Sigmoid colon (tissue), 7 donors: ENCODE results near the gene SPTLC2. TPM values are rescaled to one million over a fixed set of nuclear protein-coding genes. Genes with fewer than 3 reads are reported as not detected.

Source experiments
- DNase-seq: peaks from one replicate; pipeline ENCODE4 v3.0.0-alpha.2; 2019
- H3K27ac ChIP-seq, 4 donors: fragments of 200-600 bp; sonication (generic); one replicate each; pipeline ENCODE4 v1.5.1; 2016 to 2019; ENCODE audit warnings: mild to moderate bottlenecking in 1 of 4
- H3K27me3 ChIP-seq, 3 donors: fragments of 200-600 bp; sonication (generic); one replicate each; pipeline ENCODE4 v1.5.1; 2019; ENCODE audit warnings: mild to moderate bottlenecking in 1 of 3
- H3K36me3 ChIP-seq, 4 donors: fragments of 200-600 bp; sonication (generic); one replicate each; pipeline ENCODE4 v1.5.1; 2016 to 2019
- H3K4me1 ChIP-seq, 4 donors: fragments of 200-600 bp; sonication (generic); one replicate each; pipeline ENCODE4 v1.5.1; 2017 to 2019
- H3K4me3 ChIP-seq, 4 donors: fragments of 200-600 bp; sonication (generic); one replicate each; pipeline ENCODE4 v1.5.1; 2017 to 2019; ENCODE audit warnings: mild to moderate bottlenecking in 2 of 4, moderate library complexity in 1 of 4
- H3K9me3 ChIP-seq, 4 donors: fragments of 200-600 bp in 3 of 4; sonication (generic) in 3 of 4; one replicate each; pipeline versions ENCODE4 v1.5.1 to v1.6.1; 2013 to 2019
- CTCF ChIP-seq, 4 experiments: fragments of 450-650 bp in 3 of 4; fragments of 200-600 bp in 1 of 4; IDR thresholded peaks; one replicate each; pipeline ENCODE4 v1.5.1; 2016 to 2019; ENCODE audit warnings: antibody characterized with exemption in 4 of 4, mild to moderate bottlenecking in 3 of 4, moderate library complexity in 2 of 4
- EP300 ChIP-seq, 4 donors: sonication (generic); formaldehyde crosslinking; IDR thresholded peaks; one replicate each; pipeline ENCODE4 v1.6.1; 2017; ENCODE audit warnings: antibody characterized with exemption in 4 of 4
- POLR2A ChIP-seq, 2 donors: fragments of 450-650 bp; IDR thresholded peaks; one replicate each; pipeline ENCODE4 v1.6.1; 2016; ENCODE audit warnings: antibody characterized with exemption in 2 of 2, mild to moderate bottlenecking in 2 of 2, moderate library complexity in 2 of 2
- POLR2AphosphoS5 ChIP-seq, 4 donors: sonication (generic); formaldehyde crosslinking; IDR thresholded peaks; one replicate each; pipeline ENCODE4 v1.6.1; 2017; ENCODE audit warnings: antibody characterized with exemption in 4 of 4
- WGBS, 2 donors: extraction: QIAGEN DNeasy Blood & Tissue Kit; methylation state at CpG; one replicate each; pipeline ENCODE4 v1.1.7; 2013; 5-methylcytosine and 5-hydroxymethylcytosine counted together
- intact Hi-C: fragments of 100-400 bp; cut with DNase I; formaldehyde crosslinking; loops from one replicate; pipeline ENCODE4 v1.15.1; 2023
- polyA plus RNA-seq, 3 donors: library from polyadenylated mRNA; stranded (reverse); fragments of 200-250 nt; gene quantifications; one replicate each; pipeline ENCODE4 v1.2.3, GENCODE V29; 2013
- total RNA-seq, 4 donors: library from RNA; depleted of rRNA; stranded (reverse); fragments of >200 nt; gene quantifications; one replicate each; pipeline ENCODE4 v1.1.0, GENCODE V29; 2016
- donor health status: healthy with polysubstance abuse.
- donor health status: Bipolar disorder and iron deficiency.
- donor health status: healthy.

SPTLC2 gene
- total and polyA plus RNA-seq, 7 donors, result 2.8 to 27.6 (median 14.6) TPM

- no peak for DNase-seq
- H3K4me1 ChIP-seq, result no peaks in the 10 kb centered on the region
- H3K4me3 ChIP-seq, result no peak overlapping the region
- no peaks in the 10 kb centered on the region for H3K27me3 ChIP-seq
- intact Hi-C loops, result no loop called here
- TF ChIP-seq CTCF (IDR thresholded peaks at IDR 0.05), result no peak
- TF ChIP-seq EP300 (IDR thresholded peaks at IDR 0.05), result no peak
- TF ChIP-seq POLR2AphosphoS5 (IDR thresholded peaks at IDR 0.05), result no peak
- TF ChIP-seq POLR2A (IDR thresholded peaks at IDR 0.05), result no peak
- peaks cover 0 to 55% (median 16%) of the 10 kb centered on the region in 4 donors for H3K36me3 ChIP-seq
- 95 to 96% methylated on average over 4 of the region's 4 CpGs for WGBS, 2 donors
- no peak overlapping the region for H3K27ac ChIP-seq
- no peaks in the 10 kb centered on the region for H3K9me3 ChIP-seq
These were observed 95.9 kb downstream of the SPTLC2 start for GRCh38 chr14:77520555-77520954.

- Histone ChIP-seq H3K27ac (no peak overlapping the region), H3K36me3 (peaks cover 8 to 82% (median 21%) of the 10 kb centered on the region in 4 donors), H3K9me3 (no peaks in the 10 kb centered on the region), H3K4me3 (no peak overlapping the region), H3K27me3 (no peaks in the 10 kb centered on the region), H3K4me1 (no peaks in the 10 kb centered on the region)
- DNase-seq, result no peak
- TF ChIP-seq CTCF (IDR thresholded peaks at IDR 0.05) (no peak), POLR2A (IDR thresholded peaks at IDR 0.05) (no peak), EP300 (IDR thresholded peaks at IDR 0.05) (no peak), POLR2AphosphoS5 (IDR thresholded peaks at IDR 0.05) (no peak)
- intact Hi-C loops, result no loop called here
These were observed 100.3 kb downstream of the SPTLC2 start for GRCh38 chr14:77516126-77516525.

- Histone ChIP-seq H3K9me3 (no peaks in the 10 kb centered on the region), H3K4me1 (no peaks in the 10 kb centered on the region), H3K36me3 (peaks cover 7 to 64% (median 10%) of the 10 kb centered on the region in 4 donors), H3K27ac (no peak overlapping the region), H3K4me3 (no peak overlapping the region), H3K27me3 (no peaks in the 10 kb centered on the region)
- TF ChIP-seq EP300 (IDR thresholded peaks at IDR 0.05) (no peak), POLR2AphosphoS5 (IDR thresholded peaks at IDR 0.05) (no peak), CTCF (IDR thresholded peaks at IDR 0.05) (no peak), POLR2A (IDR thresholded peaks at IDR 0.05) (no peak)
- WGBS, 2 donors, result 95 to 96% methylated on average over 8 of the region's 8 CpGs
- DNase-seq, result no peak
- intact Hi-C loops, result no loop called here
These were observed 104.8 kb downstream of the SPTLC2 start for GRCh38 chr14:77511486-77512162.

- no peak for TF ChIP-seq EP300 (IDR thresholded peaks at IDR 0.05)
- intact Hi-C loops, result no loop called here
- no peak for DNase-seq
- WGBS, 2 donors, result 93 to 95% methylated on average over 4 of the region's 4 CpGs
- Histone ChIP-seq H3K4me1 (no peaks in the 10 kb centered on the region), H3K36me3 (peaks cover 7 to 46% (median 10%) of the 10 kb centered on the region in 4 donors), H3K27me3 (no peaks in the 10 kb centered on the region), H3K27ac (no peak overlapping the region), H3K4me3 (no peak overlapping the region), H3K9me3 (no peaks in the 10 kb centered on the region)
These were observed 107.1 kb downstream of the SPTLC2 start for GRCh38 chr14:77509366-77509765.

GRCh38 chr14:77508876-77509275 lies 107.6 kb downstream of the SPTLC2 start:
- Histone ChIP-seq H3K36me3 (peaks cover 7 to 41% (median 10%) of the 10 kb centered on the region in 4 donors), H3K27ac (no peak overlapping the region), H3K4me1 (no peaks in the 10 kb centered on the region), H3K27me3 (no peaks in the 10 kb centered on the region), H3K9me3 (no peaks in the 10 kb centered on the region), H3K4me3 (no peak overlapping the region)
- WGBS, 2 donors, result 94 to 95% methylated on average over 3 of the region's 3 CpGs
- TF ChIP-seq CTCF (IDR thresholded peaks at IDR 0.05), result no peak
- no peak for TF ChIP-seq POLR2AphosphoS5 (IDR thresholded peaks at IDR 0.05)
- no peak for TF ChIP-seq EP300 (IDR thresholded peaks at IDR 0.05)
- TF ChIP-seq POLR2A (IDR thresholded peaks at IDR 0.05), result no peak
- DNase-seq, result no peak
- intact Hi-C loops, result no loop called here
